SK-N-SH treated with all-trans-retinoic acid at 6 μM for 48 hours (cell line): ENCODE results near the gene ANKRD11.
A peak's percentile ranks its signal among the peaks of the same experiment; 100 is the strongest.

Source experiments
- ATAC-seq: fragments of 200-7000 bp; cut with Tn5 transposase; 3 replicates; pipeline ENCODE4 v1.9.1; 2020; ENCODE audit warnings: mild to moderate bottlenecking, moderate library complexity
- ARNTL ChIP-seq: fragments of 450-650 bp; formaldehyde crosslinking; IDR thresholded peaks from 2 replicates; pipeline ENCODE4 v1.5.0; 2020; ENCODE audit warnings: low read depth, mild to moderate bottlenecking, moderate library complexity, borderline replicate concordance
- BACH2 ChIP-seq: fragments of 250-450 bp; sonication (Bioruptor Pico); IDR thresholded peaks from 2 replicates; pipeline ENCODE4 v1.9.0; 2021; ENCODE audit warnings: mild to moderate bottlenecking, borderline replicate concordance
- CSDC2 ChIP-seq: fragments of 250-450 bp; sonication (Bioruptor Pico); IDR thresholded peaks from 2 replicates; pipeline ENCODE4 v1.5.0; 2020; ENCODE audit warnings: mild to moderate bottlenecking, moderate library complexity
- ESRRG ChIP-seq: fragments of 250-450 bp; sonication (Bioruptor Pico); IDR thresholded peaks from 2 replicates; pipeline ENCODE4 v1.6.1; 2021; ENCODE audit warnings: mild to moderate bottlenecking
- GLIS3 ChIP-seq: fragments of 250-450 bp; sonication (Bioruptor Pico); IDR thresholded peaks from 2 replicates; pipeline ENCODE4 v1.5.0; 2020; ENCODE audit warnings: mild to moderate bottlenecking, moderate library complexity
- ISL1 ChIP-seq: fragments of 250-450 bp; sonication (Bioruptor Pico); IDR thresholded peaks from 2 replicates; pipeline ENCODE4 v2.1.2; 2022; ENCODE audit warnings: mild to moderate bottlenecking, moderate library complexity
- PPARA ChIP-seq: fragments of 250-450 bp; sonication (Bioruptor Pico); IDR thresholded peaks from 2 replicates; pipeline ENCODE4 v1.5.0; 2020; ENCODE audit warnings: mild to moderate bottlenecking, borderline replicate concordance
- RARB ChIP-seq: fragments of 250-450 bp; sonication (Bioruptor Pico); IDR thresholded peaks from 2 replicates; pipeline ENCODE4 v1.8.0; 2021; ENCODE audit warnings: mild to moderate bottlenecking, moderate library complexity
- SNAI2 ChIP-seq: fragments of 250-450 bp; sonication (Bioruptor Pico); IDR thresholded peaks from 2 replicates; pipeline ENCODE4 v1.5.0; 2020; ENCODE audit warnings: mild to moderate bottlenecking, moderate library complexity
- TCF4 ChIP-seq: fragments of 250-450 bp; sonication (Bioruptor Pico); IDR thresholded peaks from 2 replicates; pipeline ENCODE4 v1.8.0; 2021; ENCODE audit warnings: mild to moderate bottlenecking, moderate library complexity, borderline replicate concordance
- TOX ChIP-seq: fragments of 250-450 bp; sonication (Bioruptor Pico); IDR thresholded peaks from 2 replicates; pipeline ENCODE4 v1.8.0; 2021; ENCODE audit warnings: mild to moderate bottlenecking, moderate library complexity, borderline replicate concordance
- ZC3H10 ChIP-seq: fragments of 250-450 bp; sonication (Bioruptor Pico); IDR thresholded peaks from 2 replicates; pipeline ENCODE4 v1.5.1; 2021; ENCODE audit warnings: mild to moderate bottlenecking, moderate library complexity
- ZFP30 ChIP-seq: fragments of 450-650 bp; formaldehyde crosslinking; IDR thresholded peaks from 2 replicates; pipeline ENCODE4 v1.5.0; 2022; ENCODE audit warnings: mild to moderate bottlenecking, moderate library complexity
- ZNF565 ChIP-seq: fragments of 450-650 bp; formaldehyde crosslinking; conservative IDR thresholded peaks from 2 replicates; pipeline ENCODE4 v1.5.0; 2020; ENCODE audit warnings: low read depth, mild to moderate bottlenecking, moderate library complexity
- ZNF70 ChIP-seq: fragments of 450-650 bp; formaldehyde crosslinking; IDR thresholded peaks from 2 replicates; pipeline ENCODE4 v1.5.0; 2020; ENCODE audit warnings: mild to moderate bottlenecking, moderate library complexity
- TF ChIP-seq, protein P1 (sequence below): fragments of 250-450 bp; sonication (Bioruptor Pico); IDR thresholded peaks from 2 replicates; pipeline ENCODE4 v1.5.1; 2020; ENCODE audit warnings: low read depth, mild to moderate bottlenecking, moderate library complexity
- TF ChIP-seq, protein P2 (sequence below): fragments of 250-450 bp; sonication (Bioruptor Pico); IDR thresholded peaks from 2 replicates; pipeline ENCODE4 v1.8.0; 2021; ENCODE audit warnings: low read depth, mild to moderate bottlenecking, moderate library complexity, borderline replicate concordance
- TF ChIP-seq, protein P3 (sequence below): fragments of 250-450 bp; sonication (Bioruptor Pico); IDR thresholded peaks from 2 replicates; pipeline ENCODE4 v1.5.0; 2020; ENCODE audit warnings: mild to moderate bottlenecking, moderate library complexity

Gene ANKRD11

DNA sequence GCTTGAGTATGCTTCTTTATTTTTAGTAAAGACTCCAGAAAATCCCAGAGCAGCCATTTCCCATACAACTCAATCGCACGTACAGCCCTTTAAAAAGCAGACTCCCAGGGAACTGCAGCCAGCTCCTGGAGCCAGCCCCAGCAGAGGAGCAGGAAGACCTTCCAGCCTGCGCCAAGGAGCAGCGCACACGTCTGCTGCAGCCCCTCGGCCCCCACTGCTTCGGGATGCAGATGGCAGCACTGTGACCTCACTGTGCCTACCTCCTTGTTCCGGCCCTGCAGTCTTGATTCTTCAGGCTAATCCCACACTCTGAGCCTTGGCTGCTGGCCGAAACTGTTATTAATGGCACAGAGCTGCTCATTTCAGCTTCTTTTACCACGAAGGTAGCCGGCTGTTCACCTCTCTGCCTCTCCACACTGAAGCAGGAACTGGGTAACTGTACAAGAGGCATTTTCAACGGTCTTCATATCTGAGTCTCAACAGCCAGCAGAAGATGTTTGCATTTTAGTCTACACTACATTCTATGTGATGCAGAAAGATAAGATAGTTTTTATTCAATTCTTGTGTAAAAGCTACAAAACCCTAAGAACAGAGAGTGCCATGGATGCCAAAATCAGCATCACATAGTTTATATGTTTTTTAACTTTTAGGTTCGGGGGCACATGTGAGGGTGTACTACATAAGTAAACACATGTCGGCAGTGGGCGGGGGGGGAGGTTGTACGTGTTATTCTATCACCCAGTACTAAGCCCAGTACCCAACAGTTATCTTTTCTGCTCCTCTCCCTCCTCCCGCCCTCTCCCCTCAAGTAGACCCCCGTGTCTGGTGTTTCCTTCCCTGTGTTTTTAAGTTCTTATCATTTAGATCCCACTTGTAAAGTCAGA is 130.9 kb downstream of the ANKRD11 start:
- ATAC-seq: no peak
- no peak for TF ChIP-seq CSDC2
- no peak for TF ChIP-seq GLIS3 (CRISPR knock-in tag)
- no peak for TF ChIP-seq ESRRG (CRISPR knock-in tag)
- TF ChIP-seq, protein P1, sequence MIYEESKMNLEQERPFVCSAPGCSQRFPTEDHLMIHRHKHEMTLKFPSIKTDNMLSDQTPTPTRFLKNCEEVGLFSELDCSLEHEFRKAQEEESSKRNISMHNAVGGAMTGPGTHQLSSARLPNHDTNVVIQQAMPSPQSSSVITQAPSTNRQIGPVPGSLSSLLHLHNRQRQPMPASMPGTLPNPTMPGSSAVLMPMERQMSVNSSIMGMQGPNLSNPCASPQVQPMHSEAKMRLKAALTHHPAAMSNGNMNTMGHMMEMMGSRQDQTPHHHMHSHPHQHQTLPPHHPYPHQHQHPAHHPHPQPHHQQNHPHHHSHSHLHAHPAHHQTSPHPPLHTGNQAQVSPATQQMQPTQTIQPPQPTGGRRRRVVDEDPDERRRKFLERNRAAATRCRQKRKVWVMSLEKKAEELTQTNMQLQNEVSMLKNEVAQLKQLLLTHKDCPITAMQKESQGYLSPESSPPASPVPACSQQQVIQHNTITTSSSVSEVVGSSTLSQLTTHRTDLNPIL (CRISPR knock-in tag): no peak
- TF ChIP-seq ZFP30 (CRISPR knock-in tag): no peak
- no peak for TF ChIP-seq RARB (CRISPR knock-in tag)
- TF ChIP-seq ISL1 (CRISPR knock-in tag): no peak
- TF ChIP-seq SNAI2 (CRISPR knock-in tag): no peak
- no peak for TF ChIP-seq PPARA
- TF ChIP-seq, protein P2, sequence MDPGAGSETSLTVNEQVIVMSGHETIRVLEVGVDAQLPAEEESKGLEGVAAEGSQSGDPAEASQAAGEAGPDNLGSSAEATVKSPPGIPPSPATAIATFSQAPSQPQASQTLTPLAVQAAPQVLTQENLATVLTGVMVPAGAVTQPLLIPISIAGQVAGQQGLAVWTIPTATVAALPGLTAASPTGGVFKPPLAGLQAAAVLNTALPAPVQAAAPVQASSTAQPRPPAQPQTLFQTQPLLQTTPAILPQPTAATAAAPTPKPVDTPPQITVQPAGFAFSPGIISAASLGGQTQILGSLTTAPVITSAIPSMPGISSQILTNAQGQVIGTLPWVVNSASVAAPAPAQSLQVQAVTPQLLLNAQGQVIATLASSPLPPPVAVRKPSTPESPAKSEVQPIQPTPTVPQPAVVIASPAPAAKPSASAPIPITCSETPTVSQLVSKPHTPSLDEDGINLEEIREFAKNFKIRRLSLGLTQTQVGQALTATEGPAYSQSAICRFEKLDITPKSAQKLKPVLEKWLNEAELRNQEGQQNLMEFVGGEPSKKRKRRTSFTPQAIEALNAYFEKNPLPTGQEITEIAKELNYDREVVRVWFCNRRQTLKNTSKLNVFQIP (CRISPR knock-in tag): no peak
- no peak for TF ChIP-seq ARNTL (CRISPR knock-in tag)
- TF ChIP-seq ZNF565: no peak

DNA sequence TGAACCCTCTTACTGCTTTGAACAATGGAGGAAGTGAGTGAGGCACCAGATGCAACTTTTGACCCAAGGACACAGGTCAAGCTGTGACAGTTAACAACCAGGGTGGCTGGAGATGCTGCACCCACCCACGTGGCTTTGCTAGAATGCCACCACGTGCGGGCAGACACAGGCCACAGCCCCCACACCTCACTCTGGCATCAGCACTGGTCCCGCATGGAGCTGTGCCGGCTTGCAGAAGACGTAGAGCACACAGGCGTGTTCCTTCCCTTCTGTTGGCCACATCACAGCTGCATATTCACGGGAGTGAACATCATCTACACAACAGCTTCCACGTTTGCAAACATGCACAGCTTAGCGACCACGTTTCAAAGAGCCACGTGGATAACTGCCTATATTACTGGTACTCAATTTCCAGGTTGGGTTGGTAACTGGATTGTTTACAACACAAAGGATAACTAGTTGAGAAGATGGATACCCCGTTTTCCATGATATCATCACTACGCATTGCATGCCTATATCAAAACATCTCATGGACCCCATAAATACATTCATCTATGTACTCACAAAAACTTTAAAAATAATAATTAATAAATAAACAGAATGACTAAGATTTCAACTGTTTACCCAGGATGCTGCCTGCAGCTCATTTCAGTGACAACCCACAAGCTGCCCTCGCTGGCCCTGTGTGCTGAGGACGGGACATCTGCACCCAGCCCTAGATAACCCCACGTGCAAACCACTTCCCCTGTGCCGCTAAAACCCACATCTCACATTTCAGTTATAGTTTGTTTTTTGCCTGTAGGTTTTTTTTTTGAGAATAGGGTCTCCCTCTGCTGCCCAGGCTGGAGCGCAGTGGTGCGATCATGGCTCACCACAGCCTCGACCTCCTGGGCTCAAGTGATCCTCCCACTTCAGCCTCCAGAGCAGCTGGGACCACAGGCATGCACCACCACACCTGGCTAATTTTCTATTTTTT is 132.0 kb downstream of the ANKRD11 start:
- no peak for ATAC-seq
- TF ChIP-seq, protein P1 (CRISPR knock-in tag): no peak
- TF ChIP-seq ZNF565: no peak
- TF ChIP-seq ESRRG (CRISPR knock-in tag): no peak
- TF ChIP-seq, protein P3, sequence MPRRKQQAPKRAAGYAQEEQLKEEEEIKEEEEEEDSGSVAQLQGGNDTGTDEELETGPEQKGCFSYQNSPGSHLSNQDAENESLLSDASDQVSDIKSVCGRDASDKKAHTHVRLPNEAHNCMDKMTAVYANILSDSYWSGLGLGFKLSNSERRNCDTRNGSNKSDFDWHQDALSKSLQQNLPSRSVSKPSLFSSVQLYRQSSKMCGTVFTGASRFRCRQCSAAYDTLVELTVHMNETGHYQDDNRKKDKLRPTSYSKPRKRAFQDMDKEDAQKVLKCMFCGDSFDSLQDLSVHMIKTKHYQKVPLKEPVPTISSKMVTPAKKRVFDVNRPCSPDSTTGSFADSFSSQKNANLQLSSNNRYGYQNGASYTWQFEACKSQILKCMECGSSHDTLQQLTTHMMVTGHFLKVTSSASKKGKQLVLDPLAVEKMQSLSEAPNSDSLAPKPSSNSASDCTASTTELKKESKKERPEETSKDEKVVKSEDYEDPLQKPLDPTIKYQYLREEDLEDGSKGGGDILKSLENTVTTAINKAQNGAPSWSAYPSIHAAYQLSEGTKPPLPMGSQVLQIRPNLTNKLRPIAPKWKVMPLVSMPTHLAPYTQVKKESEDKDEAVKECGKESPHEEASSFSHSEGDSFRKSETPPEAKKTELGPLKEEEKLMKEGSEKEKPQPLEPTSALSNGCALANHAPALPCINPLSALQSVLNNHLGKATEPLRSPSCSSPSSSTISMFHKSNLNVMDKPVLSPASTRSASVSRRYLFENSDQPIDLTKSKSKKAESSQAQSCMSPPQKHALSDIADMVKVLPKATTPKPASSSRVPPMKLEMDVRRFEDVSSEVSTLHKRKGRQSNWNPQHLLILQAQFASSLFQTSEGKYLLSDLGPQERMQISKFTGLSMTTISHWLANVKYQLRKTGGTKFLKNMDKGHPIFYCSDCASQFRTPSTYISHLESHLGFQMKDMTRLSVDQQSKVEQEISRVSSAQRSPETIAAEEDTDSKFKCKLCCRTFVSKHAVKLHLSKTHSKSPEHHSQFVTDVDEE (CRISPR knock-in tag): no peak
- TF ChIP-seq CSDC2: no peak
- TF ChIP-seq BACH2: no peak
- TF ChIP-seq SNAI2 (CRISPR knock-in tag): no peak
- no peak for TF ChIP-seq ARNTL (CRISPR knock-in tag)
- no peak for TF ChIP-seq ZC3H10 (CRISPR knock-in tag)
- TF ChIP-seq PPARA: no peak
- TF ChIP-seq ZNF70 (CRISPR knock-in tag): no peak
- TF ChIP-seq, all 23 proteins: peak for 0

DNA sequence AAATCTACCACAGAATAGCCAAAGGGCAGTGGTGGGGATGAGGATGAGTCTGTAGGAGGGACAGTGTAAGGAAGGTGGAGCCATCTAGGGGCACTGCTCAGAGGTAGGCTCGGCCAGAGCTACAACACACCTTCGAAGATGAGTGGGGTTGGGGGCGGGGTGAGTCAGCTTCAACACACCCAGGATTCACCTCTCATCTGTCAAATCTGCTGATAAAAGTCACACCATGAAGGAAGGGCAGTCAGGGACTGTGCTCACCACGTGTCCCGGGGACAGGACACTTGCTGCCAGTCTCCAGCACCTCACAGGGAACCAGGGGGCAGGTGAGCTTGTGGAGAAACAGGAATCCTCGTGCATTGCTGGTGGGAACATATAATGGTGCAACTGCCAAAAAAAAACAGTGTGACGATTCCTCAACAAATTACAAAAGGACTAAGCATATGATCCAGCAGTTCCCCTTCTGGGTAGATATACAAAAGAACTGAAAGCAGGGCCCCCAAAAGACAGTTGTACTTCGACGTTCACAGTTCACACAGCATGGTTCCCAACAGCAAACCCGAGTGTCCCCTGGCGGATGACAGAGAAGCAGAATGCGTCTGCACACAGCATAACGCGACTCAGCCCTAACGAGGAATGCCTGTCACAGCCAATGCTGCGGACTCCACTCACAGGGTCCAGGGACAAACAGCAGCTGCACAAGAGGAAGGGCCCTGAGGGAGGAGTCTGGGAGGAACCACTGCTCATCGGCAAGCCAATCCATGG is 133.1 kb downstream of the ANKRD11 start:
- ATAC-seq: peak; percentile 54
- TF ChIP-seq TCF4 (CRISPR knock-in tag): peak; percentile 36
- TF ChIP-seq TOX (CRISPR knock-in tag): no peak
- TF ChIP-seq RARB (CRISPR knock-in tag): no peak
- TF ChIP-seq, protein P1 (CRISPR knock-in tag): no peak
